GM19193 (cell line): ENCODE results near the gene RMI2.

Experiments
- POLR2A ChIP-seq: IDR thresholded peaks from 4 replicates; pipeline ENCODE4 v1.6.1; 2011; ENCODE audit not compliant: insufficient read depth, insufficient read length; ENCODE audit errors: extremely low read depth

The RMI2 gene

GRCh38 chr16:11333010-11333409, 12.2 kb upstream of the RMI2 start:
- TF ChIP-seq POLR2A = no peak

DNA sequence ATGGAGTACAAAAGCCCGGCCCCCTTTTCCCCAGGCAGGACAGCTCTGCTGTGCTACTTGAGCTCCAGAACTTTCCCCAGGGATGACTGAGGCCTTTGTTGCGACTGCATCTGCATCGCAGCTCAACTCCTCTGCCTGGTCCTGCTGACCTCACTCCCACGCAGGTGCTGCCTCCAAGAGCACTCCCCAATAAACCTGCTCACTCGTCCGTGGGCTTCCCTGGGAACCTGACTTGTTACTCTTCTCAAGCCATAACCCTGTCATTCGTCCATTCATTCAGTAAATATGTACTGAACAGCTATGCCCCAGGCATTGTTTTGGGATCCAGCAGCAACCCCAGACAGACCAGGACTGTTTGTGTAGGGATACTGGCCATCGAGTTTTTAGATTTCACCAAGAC, 11.6 kb upstream of the RMI2 start:
- no peak for TF ChIP-seq POLR2A

GRCh38 chr16:11334831-11335404, 10.3 kb upstream of the RMI2 start:
- TF ChIP-seq POLR2A = no peak

DNA sequence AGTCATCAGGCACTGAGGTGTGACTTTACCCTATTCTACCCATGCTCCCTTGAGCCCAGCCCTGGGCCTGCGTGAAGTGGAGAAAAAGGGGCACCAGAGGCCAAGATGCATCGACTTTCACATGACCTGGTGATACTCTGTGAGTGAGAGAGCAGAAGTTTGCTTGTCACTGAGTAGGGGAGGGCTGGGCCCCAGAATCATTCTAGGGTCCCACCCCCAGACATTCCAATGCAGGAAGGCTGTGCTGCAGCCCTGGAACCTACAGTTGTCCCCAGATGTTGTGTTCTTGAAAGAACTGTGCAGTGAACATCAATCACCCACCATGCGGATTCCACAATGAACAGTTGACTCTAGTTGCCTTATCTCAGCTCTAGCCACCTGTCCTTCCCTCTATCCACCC, 6.2 kb upstream of the RMI2 start:
- TF ChIP-seq POLR2A = no peak

GRCh38 chr16:11340710-11341109, 4.5 kb upstream of the RMI2 start:
- TF ChIP-seq POLR2A = no peak

- no peak for TF ChIP-seq POLR2A
These were observed 3.9 kb upstream of the RMI2 start for GRCh38 chr16:11341371-11341770.

DNA sequence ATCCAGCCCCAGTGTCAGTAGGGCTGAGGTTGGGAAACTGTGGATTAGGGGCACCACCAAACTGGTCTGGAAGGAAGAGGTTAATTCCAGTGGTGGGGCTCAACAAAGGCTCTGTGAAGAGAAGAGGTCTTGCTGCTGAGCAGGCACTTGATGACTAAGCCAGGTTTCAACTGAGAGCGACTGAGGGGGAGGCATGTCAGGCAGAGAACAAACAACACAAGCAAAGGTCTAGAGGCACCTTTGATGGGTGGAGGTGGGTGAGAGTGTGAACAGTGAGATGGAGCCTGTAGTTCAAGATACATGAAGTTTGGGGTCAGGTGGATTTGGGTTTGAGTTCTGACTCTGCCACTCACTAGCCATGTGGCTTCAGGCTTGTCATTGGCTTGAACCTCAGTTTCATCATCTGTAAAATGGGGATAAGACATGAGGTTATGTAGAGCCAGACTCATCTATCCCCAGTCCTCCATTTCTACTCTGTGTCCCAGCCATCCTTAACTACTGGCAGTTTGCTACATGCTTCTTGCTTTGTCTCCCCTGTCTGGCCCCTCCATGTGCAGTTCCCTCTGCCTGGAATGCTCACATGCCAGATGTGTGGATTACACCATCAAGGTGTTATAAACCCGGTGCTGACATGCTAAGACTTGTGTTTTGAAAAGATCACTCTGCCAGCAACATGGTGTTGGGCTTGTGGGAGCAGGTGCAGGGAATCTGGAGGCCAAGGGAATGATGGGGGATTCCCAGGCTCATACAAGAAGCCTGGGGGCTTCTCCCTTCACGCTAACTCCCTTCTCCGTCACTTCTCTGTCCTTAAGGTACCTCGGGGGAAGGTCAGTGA, 3.0 kb upstream of the RMI2 start:
- no peak for TF ChIP-seq POLR2A

DNA sequence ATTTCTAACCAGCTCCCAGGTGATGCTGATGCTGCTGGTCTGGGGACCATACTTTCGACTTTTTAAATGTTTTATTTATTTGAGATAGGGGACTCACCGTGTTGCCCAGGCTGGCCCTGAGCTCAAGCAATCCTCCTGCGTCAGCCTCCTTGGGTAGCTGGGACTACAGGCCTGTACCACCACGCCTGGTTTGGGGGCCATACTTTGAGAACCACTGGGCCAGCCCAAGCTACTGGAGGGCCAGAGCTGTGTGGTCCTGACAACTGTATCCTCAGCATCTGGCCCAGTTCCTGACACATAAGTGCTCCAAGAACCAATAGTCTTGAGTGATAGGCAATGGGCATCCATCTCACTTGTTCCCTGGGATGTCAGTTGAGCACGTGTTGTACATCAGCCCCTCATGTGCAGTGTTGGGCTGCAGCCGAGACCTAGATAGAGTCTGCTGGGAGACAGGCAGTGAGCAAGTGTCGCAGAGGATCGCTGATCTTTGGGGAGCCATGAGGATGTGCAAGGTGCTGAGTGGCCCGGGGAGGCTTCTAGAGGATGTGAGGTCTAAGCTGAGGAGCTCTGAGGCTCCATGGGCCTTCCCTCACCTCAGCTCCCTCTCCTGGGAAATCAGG, 1.6 kb downstream of the RMI2 start:
- no peak for TF ChIP-seq POLR2A

- TF ChIP-seq POLR2A = no peak
These were observed 2.6 kb downstream of the RMI2 start for GRCh38 chr16:11347831-11348230.

DNA sequence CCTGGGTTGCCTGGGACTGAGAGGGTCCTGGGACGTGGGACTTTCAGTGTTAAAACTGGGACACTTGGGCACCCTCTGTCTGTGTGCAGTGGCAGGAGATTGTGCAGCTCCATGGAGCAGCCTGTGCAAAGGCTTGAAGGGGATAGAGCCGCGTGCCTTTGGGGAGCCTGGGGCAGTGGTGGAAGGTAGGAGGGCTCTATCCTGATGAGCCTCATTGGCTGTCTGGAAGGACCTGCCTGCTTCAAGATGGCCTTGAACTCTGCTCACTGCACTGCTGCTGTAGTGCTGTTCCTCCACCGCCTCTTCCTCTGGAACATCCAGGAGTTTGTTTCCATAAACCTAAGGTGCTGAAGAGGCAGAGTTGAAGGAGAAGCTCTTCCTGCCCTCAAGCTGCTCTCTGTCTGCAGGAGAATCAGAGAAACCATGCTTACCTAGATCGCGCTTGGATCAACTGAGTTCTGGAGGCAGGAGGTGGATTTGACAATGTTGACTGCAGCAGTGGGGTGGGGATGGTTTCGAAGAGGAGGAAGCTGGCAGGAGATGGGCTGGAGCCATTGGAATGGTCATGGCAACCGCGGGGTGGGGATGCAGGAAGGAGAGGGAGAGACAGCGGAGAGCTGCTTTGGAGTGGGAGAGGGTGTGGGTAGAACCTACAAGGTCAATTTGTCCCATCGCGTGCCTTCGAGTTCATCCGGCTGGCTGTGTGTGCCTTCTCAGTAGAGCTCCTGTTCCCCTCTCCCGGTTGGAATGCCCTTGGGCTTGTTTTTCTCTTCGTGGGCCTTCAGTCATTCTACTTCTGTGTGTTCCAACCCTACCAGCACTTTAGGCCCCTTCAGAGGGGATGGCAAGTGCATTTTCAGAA, 3.7 kb downstream of the RMI2 start:
- TF ChIP-seq POLR2A = no peak

- no peak for TF ChIP-seq POLR2A
These were observed 4.5 kb downstream of the RMI2 start for GRCh38 chr16:11349599-11350276.

DNA sequence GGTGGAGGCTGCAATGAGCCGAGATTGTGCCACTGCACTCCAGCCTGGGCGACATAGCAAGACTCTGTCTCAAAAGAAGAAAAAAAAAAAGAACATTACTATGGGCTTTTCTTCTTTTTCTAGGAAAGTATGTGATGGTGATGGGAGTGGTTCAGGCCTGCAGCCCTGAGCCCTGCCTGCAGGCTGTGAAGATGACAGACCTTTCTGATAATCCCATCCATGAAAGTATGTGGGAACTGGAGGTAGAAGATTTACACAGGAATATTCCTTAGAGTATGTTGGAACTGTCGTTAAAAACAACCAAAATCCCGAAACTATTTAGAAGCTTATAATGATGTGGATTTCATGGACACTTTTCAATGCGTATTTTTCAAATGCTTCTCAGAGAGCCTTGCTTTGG, 5.3 kb downstream of the RMI2 start:
- no peak for TF ChIP-seq POLR2A

GRCh38 chr16:11350921-11351335, 5.7 kb downstream of the RMI2 start:
- no peak for TF ChIP-seq POLR2A

DNA sequence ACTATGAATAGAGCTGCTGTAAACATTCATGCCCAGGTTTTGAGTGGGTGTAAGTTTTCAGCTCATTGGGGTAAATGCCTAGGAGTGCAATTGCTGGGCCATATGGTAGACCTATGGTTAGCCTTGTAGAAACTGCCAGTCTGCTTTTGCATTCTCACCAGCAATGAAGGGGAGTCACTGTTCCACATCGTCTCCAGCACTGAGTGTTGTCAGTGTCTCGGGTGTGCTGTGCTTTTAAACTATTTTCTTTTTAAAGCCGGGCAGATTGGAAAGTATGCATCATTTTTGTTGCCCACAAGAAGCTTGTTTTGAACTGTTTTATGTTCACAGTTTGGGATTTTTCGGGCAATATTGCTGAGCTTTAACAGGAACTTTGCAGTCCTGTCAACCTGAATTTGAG, 7.9 kb downstream of the RMI2 start:
- no peak for TF ChIP-seq POLR2A

DNA sequence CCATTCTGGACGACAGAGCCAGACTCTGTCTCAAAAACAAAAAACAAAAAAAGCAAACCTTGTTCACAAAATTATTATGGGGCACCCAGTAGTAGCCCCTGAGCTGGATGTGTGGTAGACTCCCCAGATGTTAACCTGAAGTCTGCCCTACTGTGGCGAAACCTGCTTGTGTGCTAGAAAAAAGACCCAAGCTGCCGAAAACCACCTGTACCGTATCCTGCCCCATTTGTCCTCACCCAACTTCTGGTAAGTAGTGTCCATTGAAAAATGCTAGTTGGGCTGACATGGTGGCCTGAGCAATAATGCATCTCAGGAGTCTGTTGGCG, 9.1 kb downstream of the RMI2 start:
- TF ChIP-seq POLR2A = no peak
